GM19324 (cell line): ENCODE results near the gene TNFRSF21.
"Not testable (repeated sequence)": the region's sequence is repeated elsewhere in the genome, so short reads cannot be mapped to it uniquely, and the experiment has no call there.

Source experiments
- ATAC-seq: cut with Tn5 transposase; IDR thresholded peaks from one replicate; pipeline ENCODE4 v1.9.1; 2021; ENCODE audit warnings: mild to moderate bottlenecking, moderate library complexity; ENCODE audit not compliant: unreplicated experiment, low FRiP score

Gene TNFRSF21, protein sequence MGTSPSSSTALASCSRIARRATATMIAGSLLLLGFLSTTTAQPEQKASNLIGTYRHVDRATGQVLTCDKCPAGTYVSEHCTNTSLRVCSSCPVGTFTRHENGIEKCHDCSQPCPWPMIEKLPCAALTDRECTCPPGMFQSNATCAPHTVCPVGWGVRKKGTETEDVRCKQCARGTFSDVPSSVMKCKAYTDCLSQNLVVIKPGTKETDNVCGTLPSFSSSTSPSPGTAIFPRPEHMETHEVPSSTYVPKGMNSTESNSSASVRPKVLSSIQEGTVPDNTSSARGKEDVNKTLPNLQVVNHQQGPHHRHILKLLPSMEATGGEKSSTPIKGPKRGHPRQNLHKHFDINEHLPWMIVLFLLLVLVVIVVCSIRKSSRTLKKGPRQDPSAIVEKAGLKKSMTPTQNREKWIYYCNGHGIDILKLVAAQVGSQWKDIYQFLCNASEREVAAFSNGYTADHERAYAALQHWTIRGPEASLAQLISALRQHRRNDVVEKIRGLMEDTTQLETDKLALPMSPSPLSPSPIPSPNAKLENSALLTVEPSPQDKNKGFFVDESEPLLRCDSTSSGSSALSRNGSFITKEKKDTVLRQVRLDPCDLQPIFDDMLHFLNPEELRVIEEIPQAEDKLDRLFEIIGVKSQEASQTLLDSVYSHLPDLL

DNA sequence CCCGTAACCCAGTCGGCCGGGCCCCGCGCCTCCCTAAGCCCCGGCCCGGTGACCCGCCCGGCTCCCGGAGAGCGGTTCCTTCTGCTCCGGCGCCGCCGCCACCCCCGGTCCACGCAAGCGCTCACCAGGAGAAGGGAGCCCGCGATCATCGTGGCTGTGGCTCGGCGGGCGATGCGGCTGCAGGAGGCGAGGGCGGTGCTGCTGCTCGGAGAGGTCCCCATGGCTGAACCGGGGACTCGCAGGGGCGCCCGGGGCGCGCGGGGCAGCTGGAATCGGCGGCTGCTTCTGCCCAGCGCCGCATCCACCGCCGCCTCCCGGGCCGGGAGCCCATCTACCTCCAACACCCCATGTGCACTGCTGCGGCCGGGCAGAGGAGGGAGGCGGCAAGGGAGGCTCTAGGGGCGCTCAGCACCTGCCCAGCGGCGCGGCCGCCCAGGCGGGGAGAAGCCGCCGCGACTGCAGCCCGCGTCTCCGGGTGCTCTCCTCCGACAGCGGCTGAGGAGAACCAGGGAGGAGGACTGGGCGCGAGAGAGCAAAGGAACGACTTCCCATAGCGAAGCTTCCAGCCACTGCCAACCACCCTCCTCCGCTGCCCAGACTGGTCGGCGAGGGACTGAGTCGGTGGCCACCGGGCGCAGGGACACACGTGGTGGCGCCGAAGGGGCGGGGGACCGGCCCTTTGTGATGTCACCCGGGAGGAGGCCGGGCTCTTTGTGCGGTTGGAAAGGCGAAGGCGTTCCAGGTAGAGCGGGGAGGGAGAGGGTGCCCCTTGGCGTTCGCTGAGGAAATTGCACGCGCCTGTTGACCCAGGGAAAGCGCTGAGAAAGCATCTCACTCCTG lies at the start of gene TNFRSF21:
TNFRSF21 (minus strand) TSS at position 615 of the 840 bp plus-strand sequence; CDS start at position 221, 394 bp downstream.
- peak; percentile 98 for ATAC-seq

DNA sequence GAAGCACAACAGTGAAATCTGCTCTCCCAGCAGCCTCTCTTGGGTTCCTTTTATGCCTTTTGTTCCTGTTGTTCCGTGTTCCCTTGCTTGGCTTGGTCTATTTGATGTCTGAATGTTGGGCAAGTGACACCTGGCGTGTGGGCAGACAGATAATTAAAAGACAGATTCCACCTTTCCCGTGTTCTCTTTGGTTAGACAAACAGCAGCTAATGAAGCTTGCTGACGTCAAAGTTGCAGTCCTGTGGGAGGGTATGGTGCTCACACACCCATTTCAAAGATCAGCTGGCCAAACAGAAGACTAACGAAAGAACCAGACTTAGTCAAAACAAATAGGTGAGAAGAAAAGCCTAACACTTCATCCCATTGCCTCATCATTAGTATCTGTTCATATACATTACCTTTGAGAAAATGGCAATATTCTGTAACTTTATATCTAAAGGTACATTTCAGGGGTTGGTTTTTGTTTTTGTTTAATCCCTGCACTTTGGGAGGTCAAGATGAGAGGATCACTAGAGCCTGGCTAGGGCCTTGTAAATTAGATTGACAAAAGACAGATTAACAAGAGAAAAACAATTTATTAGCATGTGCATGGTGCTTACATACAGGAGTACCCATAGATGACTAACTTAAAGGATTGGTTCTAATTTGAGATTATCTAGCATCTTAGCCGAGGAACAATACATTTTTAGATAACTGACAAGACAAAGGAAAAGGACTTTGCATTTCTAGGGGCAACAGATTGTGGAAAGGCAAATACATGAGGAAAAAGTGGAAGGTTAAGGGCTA lies 48.9 kb upstream of the TNFRSF21 start:
- ATAC-seq, result no peak

DNA sequence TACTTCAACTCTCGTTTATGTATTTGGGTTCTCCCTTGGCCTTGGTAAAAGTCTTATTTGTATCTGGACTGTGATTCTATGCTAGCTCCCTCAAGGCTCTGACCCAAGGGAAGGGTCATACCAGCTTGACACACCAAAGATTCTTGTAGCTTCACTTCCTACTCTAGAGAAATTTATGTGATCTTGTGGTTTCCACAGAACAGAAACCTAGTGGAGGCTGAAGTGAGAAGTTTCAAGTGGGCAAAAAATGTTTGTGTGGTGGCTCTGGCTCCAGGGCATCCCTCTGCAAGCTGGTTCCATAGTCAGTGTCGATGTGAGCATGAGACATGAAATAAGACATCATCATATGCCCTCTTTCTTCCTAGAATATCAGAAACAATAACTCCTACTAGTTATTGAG lies 48.1 kb upstream of the TNFRSF21 start:
- ATAC-seq, result peak; percentile 60

DNA sequence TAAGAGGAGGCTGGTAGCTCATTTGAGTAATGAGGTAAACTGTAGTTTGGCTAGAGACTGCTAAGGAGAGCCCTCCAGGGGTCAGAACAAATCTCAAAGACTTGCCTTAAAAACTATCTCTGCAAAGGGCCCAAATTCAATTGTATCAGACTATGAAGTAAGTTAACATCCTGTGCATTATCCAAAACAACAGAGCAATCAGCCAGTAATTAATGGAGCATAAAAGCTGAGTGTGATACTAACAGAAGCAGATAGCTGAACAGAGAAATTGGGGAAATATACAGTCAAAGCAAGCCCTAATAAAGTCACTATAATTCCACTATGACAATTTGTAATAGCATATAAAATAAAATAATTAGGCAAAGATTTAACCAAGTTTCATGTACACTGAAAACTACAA lies 45.8 kb upstream of the TNFRSF21 start:
- no peak for ATAC-seq

DNA sequence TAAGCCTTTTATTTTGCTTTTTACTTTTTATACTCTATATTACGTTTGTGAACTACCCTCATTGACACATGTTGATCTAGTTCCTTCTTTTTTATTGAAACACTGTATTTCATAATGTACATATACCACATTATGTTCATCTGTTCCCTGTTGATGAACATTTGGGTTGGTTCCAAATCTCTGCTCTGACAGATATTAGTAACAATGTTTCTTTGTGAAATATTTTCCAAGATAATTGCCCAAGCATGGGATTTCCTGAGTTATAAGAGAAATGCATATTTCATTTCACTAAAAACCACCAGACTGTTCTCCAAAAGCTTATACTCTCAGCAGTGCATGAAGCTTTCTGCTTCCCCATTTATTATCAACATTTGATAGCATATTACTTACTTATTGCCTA lies 44.2 kb upstream of the TNFRSF21 start:
- ATAC-seq, result no peak

DNA sequence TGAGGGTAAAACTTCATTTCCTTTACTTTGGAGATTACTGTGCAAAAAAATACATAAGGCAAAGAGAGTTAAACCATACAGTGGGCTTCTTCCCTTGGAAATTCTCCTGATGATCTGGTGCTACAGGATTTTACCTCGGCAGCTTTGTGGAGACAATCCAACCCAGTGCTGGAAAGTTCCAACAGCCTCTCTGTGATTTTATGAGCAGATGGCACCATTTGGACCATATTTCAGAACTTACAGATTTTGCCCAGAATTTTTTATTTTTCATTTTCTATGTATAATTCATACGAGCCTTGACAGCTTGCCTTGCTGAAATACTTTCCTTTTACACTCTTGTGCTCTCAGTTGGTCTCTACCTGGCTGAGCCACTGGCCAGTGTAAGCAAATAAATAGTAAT lies 43.3 kb upstream of the TNFRSF21 start:
- ATAC-seq, result no peak

DNA sequence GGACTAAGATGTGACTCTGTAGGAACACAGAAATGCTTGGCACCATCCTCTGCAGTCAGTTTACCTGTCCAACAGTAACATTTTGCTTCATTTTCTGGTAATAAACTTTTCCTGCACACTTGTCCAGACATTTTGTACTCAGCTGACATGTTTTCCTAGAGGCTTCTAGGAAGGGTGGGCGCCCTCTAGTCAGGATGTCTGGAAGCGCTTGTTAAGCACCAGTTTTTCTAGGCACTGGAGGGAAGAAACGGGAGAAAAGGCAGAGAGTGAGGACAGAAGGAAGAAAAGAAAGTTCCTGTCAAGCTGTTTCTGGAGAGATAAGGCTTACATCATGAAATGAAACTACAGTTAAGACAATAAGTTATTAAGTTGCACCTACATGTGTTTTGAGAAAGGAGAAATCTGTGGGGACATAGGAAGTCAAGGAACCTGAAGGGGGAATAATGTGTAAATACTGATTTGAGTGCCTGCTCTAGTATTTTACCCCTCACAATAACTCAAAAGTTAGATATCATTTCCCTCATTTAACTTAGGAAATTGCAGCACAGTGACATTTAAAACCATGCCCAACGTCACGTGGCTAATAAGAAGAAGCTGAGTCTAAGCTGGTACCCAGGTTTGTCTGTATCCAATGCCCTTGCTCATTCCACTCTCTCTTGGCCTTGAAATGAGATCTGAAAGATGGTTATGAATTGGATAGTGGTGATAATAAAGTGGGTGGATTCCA lies 42.7 kb upstream of the TNFRSF21 start:
- no peak for ATAC-seq

DNA sequence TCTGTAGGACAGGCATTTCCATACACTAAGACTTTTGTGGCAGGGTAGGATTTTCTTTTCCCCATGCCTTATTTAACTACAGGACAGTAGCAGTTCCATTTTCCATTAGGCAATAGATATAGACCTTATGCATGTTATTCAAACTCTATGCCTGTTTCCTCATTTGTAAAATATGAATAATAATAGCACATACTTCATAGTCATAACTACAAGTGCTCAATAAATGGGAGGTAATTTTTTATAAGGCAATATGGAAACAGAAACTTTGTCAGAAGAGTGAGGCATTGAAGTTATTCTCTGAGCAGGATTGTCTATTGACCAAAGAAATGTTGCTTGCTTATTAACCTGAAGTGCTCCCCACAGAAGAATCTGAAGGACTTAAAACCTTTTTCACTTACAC lies 41.9 kb upstream of the TNFRSF21 start:
- no peak for ATAC-seq

DNA sequence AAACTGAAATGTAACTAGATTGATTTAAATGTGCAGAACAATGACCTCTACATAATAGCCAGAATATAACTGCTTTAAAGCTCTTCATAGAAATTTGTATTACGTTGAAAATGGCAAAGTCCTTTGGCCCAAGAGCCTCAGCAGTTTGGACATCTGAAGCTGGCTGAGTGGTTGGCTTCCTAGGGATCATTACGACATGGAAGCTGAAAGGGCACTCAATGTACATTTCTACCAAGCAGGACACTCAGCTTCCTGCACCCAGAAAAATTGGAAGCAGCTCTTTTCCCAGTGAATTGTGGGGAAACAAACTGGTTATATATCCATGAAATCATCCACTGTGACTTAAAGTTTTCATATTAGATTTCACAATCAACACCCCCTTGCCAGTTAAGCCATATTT lies 40.2 kb upstream of the TNFRSF21 start:
- ATAC-seq, result no peak

DNA sequence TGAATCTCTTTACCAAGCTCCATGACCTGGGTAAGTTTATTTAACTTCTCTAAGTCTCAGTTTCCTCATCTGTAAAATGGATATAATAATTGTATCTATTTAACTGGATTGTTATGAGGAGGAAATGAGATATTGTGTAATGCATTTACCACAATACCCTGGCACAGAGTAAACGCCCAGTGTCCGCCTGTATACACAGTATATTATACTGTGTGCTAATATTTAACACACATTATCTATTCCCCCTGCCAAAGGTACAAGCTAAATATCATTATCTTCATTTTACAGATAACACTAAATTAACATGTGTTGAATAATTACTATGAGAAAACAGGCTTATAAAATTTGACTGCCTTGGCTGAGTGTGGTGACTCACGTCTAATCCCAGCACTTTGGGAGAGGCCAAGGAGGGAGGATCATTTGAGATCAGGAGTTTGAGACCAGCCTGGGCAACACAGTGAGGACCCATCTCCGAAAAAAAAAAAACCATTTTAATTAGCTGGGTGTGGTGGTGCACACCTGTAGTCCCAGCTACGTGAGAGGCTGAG lies 38.7 kb upstream of the TNFRSF21 start:
- ATAC-seq, result no peak

DNA sequence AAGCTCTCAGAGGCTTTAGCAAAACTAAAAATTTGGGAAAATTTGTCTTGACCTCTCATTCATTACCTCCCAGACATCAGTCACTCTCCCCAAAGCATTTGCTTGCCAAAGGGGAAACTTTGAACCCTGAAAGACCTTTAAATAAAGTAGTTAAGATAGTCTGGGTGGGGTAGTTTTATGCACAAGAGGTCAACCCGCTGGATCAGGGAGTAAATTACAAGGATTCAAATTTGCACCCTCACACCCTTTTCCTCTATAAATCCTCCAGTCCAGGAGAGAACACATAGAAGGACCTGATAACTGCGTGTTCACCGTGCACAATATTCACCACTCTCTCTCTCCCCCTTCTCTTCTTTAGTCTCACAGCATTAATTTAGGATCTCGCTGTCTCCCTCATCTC lies 36.1 kb upstream of the TNFRSF21 start:
- ATAC-seq, result no peak

DNA sequence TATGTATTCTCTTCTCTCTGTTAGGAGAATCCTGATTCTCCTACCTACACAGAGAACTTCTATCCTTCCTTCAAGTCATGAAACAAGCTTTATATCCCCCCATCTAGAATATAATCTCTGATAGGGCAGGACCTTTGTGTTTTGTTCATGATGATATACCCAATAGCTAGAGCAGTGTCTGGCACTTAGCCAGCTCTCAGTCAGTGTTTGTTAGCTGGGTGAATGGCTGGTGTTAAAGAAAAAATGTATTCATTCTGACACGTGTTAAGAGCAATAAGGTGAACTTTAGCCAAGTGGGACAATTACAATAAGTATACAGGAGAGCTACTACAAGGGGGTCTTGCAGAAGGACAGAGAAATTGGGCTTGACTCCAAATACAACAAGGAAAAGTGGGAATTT lies 34.3 kb upstream of the TNFRSF21 start:
- ATAC-seq, result no peak

DNA sequence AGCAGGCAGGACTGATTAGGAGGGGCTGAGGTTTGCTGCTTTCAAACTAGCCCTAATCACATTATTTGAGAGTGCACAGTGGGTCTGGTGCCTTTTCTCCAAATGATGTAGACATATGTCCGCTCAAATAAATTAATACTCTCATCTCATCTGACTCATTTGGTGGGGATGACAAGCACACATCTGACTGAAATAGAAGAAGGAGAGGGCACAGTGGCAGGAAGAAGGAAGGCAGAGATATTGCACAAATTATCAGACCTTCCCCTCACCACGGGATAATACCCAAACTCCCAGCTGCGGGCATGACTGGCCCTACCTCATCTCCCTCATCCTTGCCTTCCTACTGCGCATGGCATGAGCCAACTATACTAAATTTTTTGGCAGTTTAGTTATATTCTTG lies 33.9 kb upstream of the TNFRSF21 start:
- no peak for ATAC-seq

DNA sequence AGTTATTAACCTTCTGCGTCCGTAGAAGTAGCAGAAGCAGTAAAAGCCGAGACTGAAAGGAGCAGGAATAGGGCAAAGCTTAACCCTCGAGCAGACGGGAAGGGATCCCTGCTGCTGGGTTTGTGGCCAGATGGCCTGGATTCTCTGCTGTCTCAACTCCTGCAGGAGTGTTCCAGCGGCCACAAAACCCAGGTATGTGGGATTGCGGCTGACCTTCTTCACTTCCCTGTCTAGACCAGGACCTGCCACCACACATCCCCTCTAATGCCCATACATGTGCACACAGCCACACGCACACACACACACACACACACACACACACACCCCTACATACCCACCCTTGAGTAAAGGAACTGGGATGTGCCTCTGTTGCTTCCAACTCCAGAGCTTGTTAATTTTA lies 33.1 kb upstream of the TNFRSF21 start:
- no peak for ATAC-seq

DNA sequence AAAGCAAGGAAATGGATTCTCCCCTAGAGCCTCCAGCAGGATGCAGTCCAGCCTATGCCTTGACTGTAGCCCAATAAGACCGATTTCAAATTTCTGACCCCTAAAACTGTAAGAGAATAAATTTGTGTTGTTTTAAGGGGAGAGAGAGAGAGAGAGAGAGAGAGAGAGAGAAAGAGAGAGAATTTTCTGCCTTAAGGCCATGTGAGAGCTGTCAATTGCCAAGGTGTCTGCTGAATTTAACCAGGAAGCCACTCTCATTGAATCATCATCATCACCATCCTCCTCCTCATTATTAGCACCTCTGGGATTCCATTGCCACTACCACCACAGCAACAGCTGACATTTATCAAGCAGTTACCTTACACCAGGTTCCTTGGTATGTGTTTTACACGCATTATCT lies 27.8 kb upstream of the TNFRSF21 start:
- ATAC-seq, result no peak

DNA sequence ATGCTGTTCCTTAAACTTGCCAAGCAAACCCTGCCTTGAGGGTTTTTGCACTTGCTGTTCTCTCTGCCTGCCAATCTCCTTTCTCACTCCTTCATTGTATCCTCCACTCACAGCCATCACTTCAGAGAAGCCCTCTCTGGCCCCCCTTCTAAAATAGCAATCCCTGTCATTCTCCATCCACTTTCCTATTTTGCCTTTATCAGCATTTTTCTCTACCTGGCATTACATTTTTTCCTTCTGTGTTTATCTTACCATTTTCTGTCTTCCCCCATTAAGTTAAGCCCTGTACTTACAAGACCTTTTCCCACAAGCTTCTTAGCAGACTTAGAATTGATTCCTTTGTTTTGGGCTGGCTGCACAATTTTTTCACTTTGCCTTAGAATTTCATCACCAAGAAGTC lies 26.6 kb upstream of the TNFRSF21 start:
- no peak for ATAC-seq

DNA sequence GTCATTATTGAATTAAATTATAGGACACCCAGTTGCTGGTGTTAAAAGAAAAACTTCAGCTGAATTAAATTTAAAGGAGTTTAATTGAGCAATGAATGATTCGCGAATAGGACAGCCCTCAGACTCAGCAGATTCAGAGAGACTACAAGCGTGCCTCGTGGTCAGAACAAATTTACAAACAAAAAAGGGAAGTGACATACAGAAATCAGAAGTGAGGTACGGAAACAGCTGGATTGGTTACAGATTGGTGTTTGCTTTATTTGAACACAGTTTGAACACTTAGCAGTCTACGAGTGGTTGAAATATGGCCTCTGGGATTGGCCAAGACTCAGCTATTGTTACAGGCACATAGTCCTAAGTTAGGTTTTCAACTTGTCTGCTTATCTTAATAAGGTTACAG lies 25.8 kb upstream of the TNFRSF21 start:
- peak; percentile 91 for ATAC-seq

DNA sequence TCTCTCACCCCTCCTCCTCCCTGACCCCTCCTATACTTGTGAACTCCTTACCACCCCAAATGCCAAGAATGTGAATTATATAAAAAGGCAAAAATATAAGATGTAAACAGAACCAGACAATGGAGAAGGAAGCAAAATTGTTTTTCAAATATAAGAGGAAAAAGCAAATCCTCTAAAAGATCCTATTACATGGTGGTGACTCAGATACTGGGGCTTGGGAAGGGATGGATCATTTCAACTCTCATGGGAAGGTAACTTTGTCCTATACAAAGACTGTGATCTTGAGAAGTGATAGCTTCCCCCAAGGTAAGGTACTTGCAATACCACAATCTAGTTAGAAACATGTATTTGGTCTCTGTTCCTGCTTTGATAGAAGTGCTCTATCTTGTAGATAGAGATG lies 24.6 kb upstream of the TNFRSF21 start:
- ATAC-seq, result no peak

DNA sequence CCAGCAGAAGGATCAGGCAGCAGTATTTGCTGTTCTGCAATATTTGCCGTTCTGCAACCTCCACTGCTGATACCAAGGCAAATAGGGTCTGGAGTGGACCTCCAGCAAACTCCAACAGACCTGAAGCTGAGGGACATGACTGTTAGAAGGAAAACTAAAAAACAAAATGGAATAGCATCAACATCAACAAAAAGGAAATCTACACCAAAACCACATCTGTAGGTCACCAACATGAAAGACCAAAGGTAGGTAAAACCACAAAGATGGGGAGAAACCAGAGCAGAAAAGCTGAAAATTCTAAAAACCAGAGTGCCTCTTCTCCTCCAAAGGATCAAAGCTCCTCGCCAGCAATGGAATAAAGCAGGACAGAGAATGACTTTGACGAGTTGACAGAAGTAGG lies 18.9 kb upstream of the TNFRSF21 start:
- not testable (repeated sequence) for ATAC-seq

DNA sequence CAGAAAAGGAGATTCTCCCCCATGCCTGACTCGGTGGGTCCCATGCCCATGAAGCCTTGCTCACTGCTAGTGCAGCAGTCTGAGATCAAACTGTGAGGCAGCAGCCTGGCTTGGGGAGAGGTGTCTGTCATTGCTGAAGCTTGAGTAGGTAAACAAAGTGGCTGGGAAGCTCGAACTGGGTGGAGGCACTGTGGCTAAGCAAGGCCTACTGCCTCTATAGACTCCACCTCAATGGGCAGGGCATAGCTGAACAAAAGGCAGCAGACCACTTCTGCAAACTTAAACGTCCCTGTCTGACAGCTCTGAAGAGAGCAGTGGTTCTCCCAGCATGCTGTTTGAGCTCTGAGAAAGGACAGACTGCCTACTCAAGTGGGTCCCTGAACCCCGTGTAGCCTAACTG lies 18.4 kb upstream of the TNFRSF21 start:
- ATAC-seq, result not testable (repeated sequence)
